Sigmoid colon (tissue), 7 donors: ENCODE data around the gene GDF7. TPM values are rescaled to one million over a fixed set of nuclear protein-coding genes. Genes with fewer than 3 reads are reported as not detected.

Source experiments
- DNase-seq: peaks from one replicate; pipeline ENCODE4 v3.0.0-alpha.2; 2019
- H3K27ac ChIP-seq, 4 donors: fragments of 200-600 bp; sonication (generic); one replicate each; pipeline ENCODE4 v1.5.1; 2016 to 2019; ENCODE audit warnings: mild to moderate bottlenecking in 1 of 4
- H3K27me3 ChIP-seq, 3 donors: fragments of 200-600 bp; sonication (generic); one replicate each; pipeline ENCODE4 v1.5.1; 2019; ENCODE audit warnings: mild to moderate bottlenecking in 1 of 3
- H3K36me3 ChIP-seq, 4 donors: fragments of 200-600 bp; sonication (generic); one replicate each; pipeline ENCODE4 v1.5.1; 2016 to 2019
- H3K4me1 ChIP-seq, 4 donors: fragments of 200-600 bp; sonication (generic); one replicate each; pipeline ENCODE4 v1.5.1; 2017 to 2019
- H3K4me3 ChIP-seq, 4 donors: fragments of 200-600 bp; sonication (generic); one replicate each; pipeline ENCODE4 v1.5.1; 2017 to 2019; ENCODE audit warnings: mild to moderate bottlenecking in 2 of 4, moderate library complexity in 1 of 4
- H3K9me3 ChIP-seq, 4 donors: fragments of 200-600 bp in 3 of 4; sonication (generic) in 3 of 4; one replicate each; pipeline versions ENCODE4 v1.5.1 to v1.6.1; 2013 to 2019
- EP300 ChIP-seq, 4 donors: sonication (generic); formaldehyde crosslinking; IDR thresholded peaks; one replicate each; pipeline ENCODE4 v1.6.1; 2017; ENCODE audit warnings: antibody characterized with exemption in 4 of 4
- POLR2A ChIP-seq, 2 donors: fragments of 450-650 bp; IDR thresholded peaks; one replicate each; pipeline ENCODE4 v1.6.1; 2016; ENCODE audit warnings: antibody characterized with exemption in 2 of 2, mild to moderate bottlenecking in 2 of 2, moderate library complexity in 2 of 2
- POLR2AphosphoS5 ChIP-seq, 4 donors: sonication (generic); formaldehyde crosslinking; IDR thresholded peaks; one replicate each; pipeline ENCODE4 v1.6.1; 2017; ENCODE audit warnings: antibody characterized with exemption in 4 of 4
- WGBS, 2 donors: extraction: QIAGEN DNeasy Blood & Tissue Kit; methylation state at CpG; one replicate each; pipeline ENCODE4 v1.1.7; 2013; 5-methylcytosine and 5-hydroxymethylcytosine counted together
- intact Hi-C: fragments of 100-400 bp; cut with DNase I; formaldehyde crosslinking; loops from one replicate; pipeline ENCODE4 v1.15.1; 2023
- polyA plus RNA-seq, 3 donors: library from polyadenylated mRNA; stranded (reverse); fragments of 200-250 nt; gene quantifications; one replicate each; pipeline ENCODE4 v1.2.3, GENCODE V29; 2013
- total RNA-seq, 4 donors: library from RNA; depleted of rRNA; stranded (reverse); fragments of >200 nt; gene quantifications; one replicate each; pipeline ENCODE4 v1.1.0, GENCODE V29; 2016
- TF ChIP-seq, protein P1 (sequence below), 4 experiments: fragments of 450-650 bp in 3 of 4; fragments of 200-600 bp in 1 of 4; IDR thresholded peaks; one replicate each; pipeline ENCODE4 v1.5.1; 2016 to 2019; ENCODE audit warnings: antibody characterized with exemption in 4 of 4, mild to moderate bottlenecking in 3 of 4, moderate library complexity in 2 of 4
- donor health status: healthy with polysubstance abuse.
- donor health status: Bipolar disorder and iron deficiency.
- donor health status: healthy.

Gene GDF7
- total and polyA plus RNA-seq, 7 donors, result under 0.01 to 1.6 (median 0.60) TPM

DNA sequence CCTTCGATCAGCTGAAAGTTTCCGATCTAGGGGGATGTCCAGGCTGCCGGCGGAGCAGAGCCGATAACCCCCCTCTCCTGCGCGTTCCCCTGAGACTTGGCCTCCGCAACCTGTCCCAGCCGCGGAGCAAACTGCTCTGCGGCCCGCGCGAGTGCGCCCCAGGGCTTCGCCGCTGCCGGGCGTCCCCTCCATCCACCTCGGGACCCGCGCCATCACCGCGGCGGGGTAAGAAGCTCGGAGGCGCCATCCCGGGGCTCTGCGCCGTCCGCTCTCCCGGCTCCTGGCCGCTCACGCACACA lies 990 bp upstream of the GDF7 start:
- H3K27me3 ChIP-seq, result peaks cover 49 to 92% (median 59%) of the 10 kb centered on the region in 3 donors
- peak overlapping the region; percentile 22 to 53 (median 48) for H3K4me3 ChIP-seq
- intact Hi-C loops, result no loop called here
- 1 to 2% methylated on average over 34 of the region's 34 CpGs for WGBS, 2 donors
- no peak for DNase-seq
- no peaks in the 10 kb centered on the region for H3K9me3 ChIP-seq
- TF ChIP-seq, protein P1, sequence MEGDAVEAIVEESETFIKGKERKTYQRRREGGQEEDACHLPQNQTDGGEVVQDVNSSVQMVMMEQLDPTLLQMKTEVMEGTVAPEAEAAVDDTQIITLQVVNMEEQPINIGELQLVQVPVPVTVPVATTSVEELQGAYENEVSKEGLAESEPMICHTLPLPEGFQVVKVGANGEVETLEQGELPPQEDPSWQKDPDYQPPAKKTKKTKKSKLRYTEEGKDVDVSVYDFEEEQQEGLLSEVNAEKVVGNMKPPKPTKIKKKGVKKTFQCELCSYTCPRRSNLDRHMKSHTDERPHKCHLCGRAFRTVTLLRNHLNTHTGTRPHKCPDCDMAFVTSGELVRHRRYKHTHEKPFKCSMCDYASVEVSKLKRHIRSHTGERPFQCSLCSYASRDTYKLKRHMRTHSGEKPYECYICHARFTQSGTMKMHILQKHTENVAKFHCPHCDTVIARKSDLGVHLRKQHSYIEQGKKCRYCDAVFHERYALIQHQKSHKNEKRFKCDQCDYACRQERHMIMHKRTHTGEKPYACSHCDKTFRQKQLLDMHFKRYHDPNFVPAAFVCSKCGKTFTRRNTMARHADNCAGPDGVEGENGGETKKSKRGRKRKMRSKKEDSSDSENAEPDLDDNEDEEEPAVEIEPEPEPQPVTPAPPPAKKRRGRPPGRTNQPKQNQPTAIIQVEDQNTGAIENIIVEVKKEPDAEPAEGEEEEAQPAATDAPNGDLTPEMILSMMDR (IDR thresholded peaks at IDR 0.05), result no peak
- peaks cover 0 to 38% (median 32%) of the 10 kb centered on the region in 4 donors for H3K4me1 ChIP-seq
- peak overlapping the region in 3 of 4 donors; percentile 40 to 75 (median 54) for H3K27ac ChIP-seq
- no peaks in the 10 kb centered on the region for H3K36me3 ChIP-seq

DNA sequence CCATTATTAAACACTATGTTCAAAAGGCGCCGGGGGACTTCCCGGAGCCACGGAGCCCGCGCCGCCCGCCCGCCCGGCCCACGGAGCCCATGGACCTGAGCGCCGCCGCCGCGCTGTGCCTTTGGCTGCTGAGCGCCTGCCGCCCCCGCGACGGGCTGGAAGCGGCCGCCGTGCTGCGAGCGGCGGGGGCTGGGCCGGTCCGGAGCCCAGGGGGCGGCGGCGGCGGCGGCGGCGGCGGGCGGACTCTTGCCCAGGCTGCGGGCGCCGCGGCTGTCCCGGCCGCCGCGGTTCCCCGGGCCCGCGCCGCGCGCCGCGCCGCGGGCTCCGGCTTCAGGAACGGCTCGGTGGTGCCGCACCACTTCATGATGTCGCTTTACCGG lies 197 bp downstream of the GDF7 start:
- H3K27ac ChIP-seq, result peak overlapping the region in 2 of 4 donors; percentile 40 to 75
- H3K27me3 ChIP-seq, result peaks cover 58 to 97% (median 70%) of the 10 kb centered on the region in 3 donors
- intact Hi-C loops, result no loop called here

DNA sequence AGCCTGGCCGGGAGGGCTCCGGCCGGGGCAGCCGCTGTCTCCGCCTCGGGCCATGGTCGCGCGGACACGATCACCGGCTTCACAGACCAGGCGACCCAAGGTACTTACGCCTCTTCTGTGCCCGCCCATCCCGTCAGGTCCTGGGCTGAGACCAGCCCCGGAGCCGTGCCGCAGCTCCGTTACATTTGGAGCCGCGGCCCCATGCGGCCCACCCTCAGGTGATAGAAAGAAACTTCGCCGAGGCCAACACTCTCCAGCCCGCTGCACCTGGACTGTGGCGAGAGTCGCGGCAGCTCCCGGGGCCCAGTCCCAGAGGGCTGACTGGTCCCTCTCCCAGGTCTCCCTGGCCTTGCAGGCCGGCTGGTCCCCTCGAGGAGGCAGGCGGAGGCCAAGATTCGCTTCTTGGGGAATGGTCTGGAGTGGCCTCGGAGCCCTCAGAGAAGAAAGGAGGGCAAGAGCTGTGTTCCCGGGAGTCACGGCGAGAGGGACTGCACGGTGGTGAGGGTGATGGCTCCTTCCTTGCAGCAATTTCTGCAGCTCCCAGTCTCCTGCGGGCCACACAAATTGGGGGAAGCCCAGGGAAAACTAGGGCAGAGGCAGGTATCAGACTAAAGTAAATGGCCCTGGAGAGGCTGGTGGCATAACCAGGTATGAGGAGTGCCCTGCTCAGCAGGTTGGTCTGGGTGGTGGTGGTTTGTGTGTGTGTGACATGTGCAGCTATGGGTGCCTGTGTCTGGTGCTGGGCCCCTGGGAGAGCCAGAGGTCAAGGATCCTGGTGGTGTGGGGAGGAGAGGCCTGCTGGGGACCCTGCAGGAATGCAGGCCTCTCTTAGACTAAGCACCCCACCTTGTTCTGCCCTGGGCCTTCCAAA lies 822 bp downstream of the GDF7 start:
- peak overlapping the region in 1 of 4 donors; percentile 75 for H3K27ac ChIP-seq
- peak overlapping the region; percentile 22 to 53 (median 48) for H3K4me3 ChIP-seq
- peaks cover 64 to 97% (median 76%) of the 10 kb centered on the region in 3 donors for H3K27me3 ChIP-seq
- H3K9me3 ChIP-seq, result no peaks in the 10 kb centered on the region
- H3K4me1 ChIP-seq, result peaks cover 0 to 42% (median 33%) of the 10 kb centered on the region in 4 donors
- 22 to 28% methylated on average over 39 of the region's 39 CpGs for WGBS, 2 donors
- no peaks in the 10 kb centered on the region for H3K36me3 ChIP-seq
- DNase-seq, result no peak
- intact Hi-C loops, result no loop called here
- TF ChIP-seq EP300 (IDR thresholded peaks at IDR 0.05) (no peak), POLR2AphosphoS5 (IDR thresholded peaks at IDR 0.05) (no peak), POLR2A (IDR thresholded peaks at IDR 0.05) (no peak)
- TF ChIP-seq, protein P1 (IDR thresholded peaks at IDR 0.05), result no peak

More for the DNA sequence above, 197 bp downstream of the GDF7 start:
- TF ChIP-seq, protein P1 (IDR thresholded peaks at IDR 0.05), result no peak
- TF ChIP-seq EP300 (IDR thresholded peaks at IDR 0.05), result no peak
- TF ChIP-seq POLR2AphosphoS5 (IDR thresholded peaks at IDR 0.05), result no peak
- TF ChIP-seq POLR2A (IDR thresholded peaks at IDR 0.05), result no peak
- no peaks in the 10 kb centered on the region for H3K36me3 ChIP-seq
- DNase-seq, result no peak
- peak overlapping the region; percentile 22 to 53 (median 48) for H3K4me3 ChIP-seq
- WGBS, 2 donors, result 0 to 1% methylated on average over 62 of the region's 62 CpGs
- H3K9me3 ChIP-seq, result no peaks in the 10 kb centered on the region
- H3K4me1 ChIP-seq, result peaks cover 0 to 42% (median 33%) of the 10 kb centered on the region in 4 donors

DNA sequence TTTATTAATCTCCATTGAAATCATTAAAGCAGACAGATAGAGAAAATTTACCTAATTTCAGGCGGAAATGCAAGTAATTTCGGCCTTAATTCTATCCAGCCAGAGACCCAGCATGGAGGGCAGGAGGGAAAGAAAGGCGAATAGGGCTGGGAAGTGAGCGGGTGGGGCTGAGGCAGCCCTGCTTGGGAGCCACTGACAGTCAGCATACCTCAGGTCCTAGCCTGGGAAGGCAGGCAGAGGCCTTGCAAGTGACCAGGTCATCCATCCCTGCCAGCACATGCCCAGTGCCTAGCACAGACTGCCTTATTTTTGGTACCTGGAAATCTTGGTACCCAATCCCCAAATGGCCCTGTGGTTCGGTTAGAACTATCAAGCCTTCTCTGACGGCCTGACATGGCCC lies 1.5 kb downstream of the GDF7 start:
- intact Hi-C loops, result no loop called here
- TF ChIP-seq POLR2A (IDR thresholded peaks at IDR 0.05), result no peak
- TF ChIP-seq POLR2AphosphoS5 (IDR thresholded peaks at IDR 0.05), result no peak
- TF ChIP-seq, protein P1 (IDR thresholded peaks at IDR 0.05), result no peak
- TF ChIP-seq EP300 (IDR thresholded peaks at IDR 0.05), result no peak
- no peak overlapping the region for H3K4me3 ChIP-seq

More for the DNA sequence above, 1.5 kb downstream of the GDF7 start:
- no peak for DNase-seq
- Histone ChIP-seq H3K27me3 (peaks cover 67 to 98% (median 76%) of the 10 kb centered on the region in 3 donors), H3K4me1 (peaks cover 0 to 42% (median 33%) of the 10 kb centered on the region in 4 donors), H3K9me3 (no peaks in the 10 kb centered on the region), H3K36me3 (no peaks in the 10 kb centered on the region), H3K27ac (no peak overlapping the region)
- 93 to 95% methylated on average over 6 of the region's 6 CpGs for WGBS, 2 donors
